Fibroblast of villous mesenchyme (primary cell): ENCODE results near the gene TRMT44. TPM values are rescaled to one million over a fixed set of nuclear protein-coding genes. Genes with fewer than 3 reads are reported as not detected.

Source experiments
- DNase-seq: peaks from one replicate; pipeline ENCODE4 v3.0.0-alpha.2; 2010; ENCODE audit warnings: low read depth
- H3K4me3 ChIP-seq: 2 replicates; pipeline ENCODE4 v1.5.1; 2011; ENCODE audit warnings: low read depth, mild to moderate bottlenecking, low read length
- total RNA-seq: library from RNA; depleted of rRNA; stranded (reverse); fragments of >200 nt; gene quantifications from 2 replicates; pipeline ENCODE4 v1.2.3, GENCODE V29; 2012
- TF ChIP-seq, protein P1 (sequence below): IDR thresholded peaks from 2 replicates; pipeline ENCODE4 v1.5.1; 2012; ENCODE audit warnings: low read depth, mild to moderate bottlenecking, low read length; ENCODE audit not compliant: insufficient read depth

The TRMT44 gene
- total RNA-seq, 1 donor: 19.4 TPM

DNA sequence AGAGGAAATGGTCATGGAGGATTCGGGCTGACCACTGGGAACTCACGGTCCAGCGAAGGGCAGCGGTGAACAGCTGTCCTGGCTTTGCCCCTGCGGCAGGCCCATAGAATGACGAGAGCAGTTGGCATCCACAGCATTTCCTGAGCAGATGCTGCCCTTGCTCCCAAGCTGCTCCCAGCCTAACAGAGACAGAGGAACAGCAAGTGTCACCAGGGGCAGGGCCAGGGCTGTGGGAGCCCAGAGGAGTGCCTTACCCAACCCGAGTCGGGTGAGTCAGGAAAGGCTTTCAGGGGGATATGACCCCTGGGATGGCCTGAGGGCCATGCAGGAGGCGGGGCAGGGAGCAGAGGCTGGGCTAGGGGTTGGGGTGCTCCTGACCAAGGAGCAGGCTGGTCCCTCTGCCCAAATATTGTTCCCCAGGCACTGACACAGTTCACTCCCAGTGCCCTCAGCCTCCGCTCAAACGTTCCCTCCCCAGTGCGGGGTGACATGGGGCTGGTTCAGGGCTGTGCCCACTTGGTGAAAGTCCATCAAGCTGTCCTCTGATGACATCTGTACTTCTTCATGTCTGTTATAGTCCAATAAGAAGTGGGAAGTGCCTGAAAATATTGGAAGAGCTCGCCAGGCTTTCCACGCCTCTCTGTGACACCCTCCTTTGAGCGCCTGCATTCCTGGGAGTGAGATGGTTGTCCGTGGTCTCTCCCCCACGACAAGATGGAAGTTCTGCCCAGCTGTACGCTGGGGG, 74.9 kb downstream of the TRMT44 start:
- peak; percentile 94 for DNase-seq
- H3K4me3 ChIP-seq: no peak overlapping the region
- TF ChIP-seq, protein P1, sequence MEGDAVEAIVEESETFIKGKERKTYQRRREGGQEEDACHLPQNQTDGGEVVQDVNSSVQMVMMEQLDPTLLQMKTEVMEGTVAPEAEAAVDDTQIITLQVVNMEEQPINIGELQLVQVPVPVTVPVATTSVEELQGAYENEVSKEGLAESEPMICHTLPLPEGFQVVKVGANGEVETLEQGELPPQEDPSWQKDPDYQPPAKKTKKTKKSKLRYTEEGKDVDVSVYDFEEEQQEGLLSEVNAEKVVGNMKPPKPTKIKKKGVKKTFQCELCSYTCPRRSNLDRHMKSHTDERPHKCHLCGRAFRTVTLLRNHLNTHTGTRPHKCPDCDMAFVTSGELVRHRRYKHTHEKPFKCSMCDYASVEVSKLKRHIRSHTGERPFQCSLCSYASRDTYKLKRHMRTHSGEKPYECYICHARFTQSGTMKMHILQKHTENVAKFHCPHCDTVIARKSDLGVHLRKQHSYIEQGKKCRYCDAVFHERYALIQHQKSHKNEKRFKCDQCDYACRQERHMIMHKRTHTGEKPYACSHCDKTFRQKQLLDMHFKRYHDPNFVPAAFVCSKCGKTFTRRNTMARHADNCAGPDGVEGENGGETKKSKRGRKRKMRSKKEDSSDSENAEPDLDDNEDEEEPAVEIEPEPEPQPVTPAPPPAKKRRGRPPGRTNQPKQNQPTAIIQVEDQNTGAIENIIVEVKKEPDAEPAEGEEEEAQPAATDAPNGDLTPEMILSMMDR: no peak

DNA sequence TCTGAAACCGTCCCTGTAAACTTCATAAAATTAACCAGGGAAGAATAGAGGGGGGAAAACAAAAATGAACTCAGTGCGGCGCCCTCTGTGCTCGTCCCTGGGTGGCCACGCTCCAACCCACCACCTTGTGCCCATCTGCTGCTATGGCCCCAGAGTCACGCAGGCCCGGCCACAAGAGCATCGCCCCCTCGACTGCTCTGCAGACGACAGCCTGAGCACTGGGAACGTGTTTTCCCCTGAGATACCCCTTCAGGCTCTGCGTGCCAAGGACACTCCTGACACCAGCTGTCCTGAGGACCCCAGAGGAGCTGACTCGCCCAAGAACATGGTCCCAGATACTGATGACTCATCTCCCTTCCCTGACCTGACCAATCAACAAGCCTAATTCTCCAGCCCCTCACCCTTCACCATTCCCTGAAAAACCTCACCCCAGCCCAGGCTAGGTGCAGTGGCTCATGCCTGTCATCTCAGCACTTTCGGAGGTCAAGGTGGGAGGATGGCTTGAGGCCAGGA, 75.5 kb downstream of the TRMT44 start:
- TF ChIP-seq, protein P1: no peak
- no peak overlapping the region for H3K4me3 ChIP-seq
- no peak for DNase-seq

DNA sequence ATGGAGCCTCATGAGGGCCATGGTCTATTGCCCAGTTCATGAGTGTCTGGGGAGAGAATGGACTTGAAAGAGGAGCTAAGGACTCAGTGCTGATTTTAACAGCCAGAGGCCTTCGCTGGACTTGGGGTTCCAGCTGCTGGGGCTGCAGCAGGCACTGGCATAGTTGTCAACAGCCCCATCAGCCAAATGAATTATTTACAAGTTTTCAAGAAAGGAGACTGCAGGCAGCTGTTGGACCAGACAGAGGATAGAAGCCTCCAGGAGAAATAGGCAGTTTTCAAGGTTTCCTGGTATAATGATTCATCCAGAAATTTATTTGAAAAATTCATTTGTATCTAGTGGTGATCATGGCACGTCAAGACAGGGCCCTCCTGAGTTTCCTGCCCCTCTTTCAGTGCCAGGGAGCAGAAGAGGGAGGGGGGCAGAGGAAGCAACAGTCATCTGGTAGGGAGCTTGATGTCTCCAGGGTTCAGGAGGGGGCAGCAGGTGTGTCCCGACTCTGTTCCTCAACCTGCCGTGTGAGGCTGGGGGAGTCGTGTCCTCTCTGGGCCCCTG, 76.5 kb downstream of the TRMT44 start:
- TF ChIP-seq, protein P1: no peak
- H3K4me3 ChIP-seq: no peak overlapping the region
- DNase-seq: no peak

DNA sequence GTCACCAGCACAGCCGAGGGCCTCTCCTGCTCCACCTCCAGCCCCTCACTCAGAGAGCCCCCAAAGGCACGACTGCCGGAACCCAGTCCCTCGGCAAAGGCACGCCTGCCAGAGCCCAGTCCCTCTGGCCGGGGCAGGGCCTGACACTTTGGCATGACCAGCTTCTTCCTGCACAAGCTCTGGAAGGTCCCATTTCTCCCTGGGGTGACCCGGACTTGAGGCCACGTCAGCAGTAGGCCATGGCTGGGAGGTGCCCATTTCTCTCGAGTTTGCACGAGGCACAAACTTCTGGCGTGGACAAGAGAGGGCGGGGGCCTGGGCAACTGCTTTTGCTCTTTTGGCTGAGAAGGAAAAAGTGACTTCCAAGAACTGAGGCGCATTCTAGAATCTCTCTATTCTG, 77.4 kb downstream of the TRMT44 start:
- no peak overlapping the region for H3K4me3 ChIP-seq
- TF ChIP-seq, protein P1: no peak
- DNase-seq: no peak

DNA sequence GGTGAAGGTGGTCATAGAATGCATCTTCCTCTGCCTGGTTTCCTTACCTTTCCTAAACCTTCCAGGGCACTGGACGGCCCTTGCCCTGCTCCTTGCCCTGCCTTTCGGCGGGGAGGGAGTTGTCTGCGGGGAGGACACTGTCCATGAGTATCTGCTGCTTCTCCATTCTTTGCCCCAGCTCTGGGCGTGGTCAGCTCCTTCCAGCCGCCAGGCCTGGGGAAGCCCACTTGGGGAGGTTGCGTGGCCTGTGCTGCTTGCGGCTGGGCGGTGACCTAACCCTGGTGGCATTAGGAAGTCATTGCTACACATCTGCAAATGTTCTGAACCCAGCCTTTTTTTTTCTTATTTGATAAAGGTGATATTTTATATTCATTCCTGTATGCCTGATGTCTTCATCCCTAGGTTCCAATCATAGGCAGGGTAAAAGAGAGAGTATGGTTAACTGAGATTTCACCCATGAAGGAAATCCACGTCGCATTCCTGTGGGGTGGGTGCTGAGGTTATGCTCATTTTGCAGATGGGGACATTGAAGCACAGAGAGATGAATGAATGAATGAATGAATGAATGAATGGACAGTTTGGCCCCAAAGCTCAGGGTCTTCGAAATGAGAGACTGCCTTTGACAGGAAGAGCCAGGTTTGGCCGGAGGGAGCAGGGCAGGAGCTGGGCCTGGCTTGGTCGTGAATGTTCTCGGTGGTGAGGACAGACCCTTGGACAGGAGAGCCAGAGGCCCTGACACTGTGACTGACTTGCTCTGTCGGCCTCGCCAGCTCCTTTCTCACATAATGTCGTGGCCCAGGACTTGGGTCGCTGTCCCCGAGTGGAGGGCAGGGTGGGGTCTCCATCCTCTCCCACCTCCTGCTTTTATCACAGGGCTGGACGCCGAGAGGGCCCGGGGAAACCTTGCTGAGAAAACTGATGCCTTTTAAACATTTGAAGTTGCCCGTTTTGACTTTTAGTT, 81.9 kb downstream of the TRMT44 start:
- no peak for DNase-seq
- TF ChIP-seq, protein P1: no peak
- no peak overlapping the region for H3K4me3 ChIP-seq

GRCh38 chr4:8523175-8523574, 82.6 kb downstream of the TRMT44 start:
- TF ChIP-seq, protein P1: no peak
- no peak for DNase-seq
- H3K4me3 ChIP-seq: no peak overlapping the region
